Measurements from ENCODE around the gene POC1B.

DNA sequence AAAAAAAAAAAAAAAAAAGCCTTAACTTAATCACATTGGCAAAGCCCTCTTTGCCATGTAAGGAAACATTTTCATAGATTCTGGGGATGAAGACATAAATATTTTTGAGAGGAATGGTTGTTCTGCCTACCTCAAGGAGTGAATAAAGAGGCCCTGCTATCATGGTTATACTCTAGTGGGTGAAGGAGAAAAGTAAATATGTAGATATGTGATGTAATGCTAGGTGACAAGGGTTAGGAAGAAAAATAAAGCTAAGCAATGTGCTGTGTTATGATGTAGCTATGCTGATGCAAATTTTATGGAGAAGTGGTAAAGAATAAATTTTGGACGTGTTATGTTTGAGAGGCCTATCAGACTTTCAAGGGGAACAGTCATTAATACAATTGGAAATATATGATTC lies 93.5 kb downstream of the POC1B start:
- TF ChIP-seq, protein P1, sequence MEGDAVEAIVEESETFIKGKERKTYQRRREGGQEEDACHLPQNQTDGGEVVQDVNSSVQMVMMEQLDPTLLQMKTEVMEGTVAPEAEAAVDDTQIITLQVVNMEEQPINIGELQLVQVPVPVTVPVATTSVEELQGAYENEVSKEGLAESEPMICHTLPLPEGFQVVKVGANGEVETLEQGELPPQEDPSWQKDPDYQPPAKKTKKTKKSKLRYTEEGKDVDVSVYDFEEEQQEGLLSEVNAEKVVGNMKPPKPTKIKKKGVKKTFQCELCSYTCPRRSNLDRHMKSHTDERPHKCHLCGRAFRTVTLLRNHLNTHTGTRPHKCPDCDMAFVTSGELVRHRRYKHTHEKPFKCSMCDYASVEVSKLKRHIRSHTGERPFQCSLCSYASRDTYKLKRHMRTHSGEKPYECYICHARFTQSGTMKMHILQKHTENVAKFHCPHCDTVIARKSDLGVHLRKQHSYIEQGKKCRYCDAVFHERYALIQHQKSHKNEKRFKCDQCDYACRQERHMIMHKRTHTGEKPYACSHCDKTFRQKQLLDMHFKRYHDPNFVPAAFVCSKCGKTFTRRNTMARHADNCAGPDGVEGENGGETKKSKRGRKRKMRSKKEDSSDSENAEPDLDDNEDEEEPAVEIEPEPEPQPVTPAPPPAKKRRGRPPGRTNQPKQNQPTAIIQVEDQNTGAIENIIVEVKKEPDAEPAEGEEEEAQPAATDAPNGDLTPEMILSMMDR (IDR thresholded peaks at IDR 0.05 in 4 of 5, conservative IDR thresholded peaks at IDR 0.05 in 1 of 5): no peak
- no peak for TF ChIP-seq POLR2A (IDR thresholded peaks at IDR 0.05)
